Measurements from ENCODE around the gene RNF182. TPM values are rescaled to one million over a fixed set of nuclear protein-coding genes. Genes with fewer than 3 reads are reported as not detected.

The RNF182 gene
- polyA plus RNA-seq, 1 of the 3 experiments (the other 2 are of a cell fraction): 8.0 TPM

GRCh38 chr6:13916230-13916944, 8.4 kb upstream of the RNF182 start:
- Histone ChIP-seq H2AFZ (ENCODE audit: low read depth) (no peak overlapping the region), H3K9me3 (no peaks in the 10 kb centered on the region), H3K4me2 (no peak overlapping the region), H3K79me2 (ENCODE audit: insufficient read depth) (no peaks in the 10 kb centered on the region), H3K4me1 (ENCODE audit: control insufficient read depth in 1 of 2, insufficient read depth in 2 of 2, low read depth in 1 of 2, low read length in 1 of 2) (peaks cover 9 to 16% of the 10 kb centered on the region in 2 experiments; a peak in 2 of 4 replicates), H3K4me3 (ENCODE audit: low read depth in 2 of 2, low read length in 1 of 2) (no peak overlapping the region), H3K9me2 (no peaks in the 10 kb centered on the region), H3K27ac (ENCODE audit: low read depth in 2 of 2, low read length in 1 of 2) (no peak overlapping the region), H3K9ac (no peak overlapping the region), H4K20me1 (ENCODE audit: insufficient read depth) (no peaks in the 10 kb centered on the region), H3K27me3 (ENCODE audit: insufficient read depth) (no peaks in the 10 kb centered on the region), H3F3A (replicated peaks; ENCODE audit: insufficient read depth) (no peaks in the 10 kb centered on the region), H3K36me3 (replicated peaks in 1 of 2; ENCODE audit: control insufficient read depth in 1 of 2, insufficient read depth in 2 of 2, low read length in 1 of 2) (no peaks in the 10 kb centered on the region)
- DNase-seq: no peak
- ChIA-PET POLR2A (no interaction called here), CTCF (interaction anchor here (0.6 to 6.1 kb wide), 4 partner anchors 8 to 151 kb away, joined by 3 to 60 read pairs (median 6); no protein-coding TSS in a partner anchor)
- no peak for TF ChIP-seq RAD21 (IDR thresholded peaks at IDR 0.05; ENCODE audit: low read length)
- peak; percentile 11; the same call in 1 of the 2 replicates for TF ChIP-seq NFIC (IDR thresholded peaks at IDR 0.05; ENCODE audit: borderline replicate concordance)
- 96% methylated on average over 5 of the region's 5 CpGs for WGBS (ENCODE audit: low lambda C conversion rate)

- Histone ChIP-seq H4K20me1 (ENCODE audit: insufficient read depth) (no peaks in the 10 kb centered on the region), H3K4me1 (ENCODE audit: control insufficient read depth in 1 of 2, insufficient read depth in 2 of 2, low read depth in 1 of 2, low read length in 1 of 2) (peaks cover 9 to 16% of the 10 kb centered on the region in 2 experiments; a peak in 2 of 4 replicates), H3K27me3 (ENCODE audit: insufficient read depth) (no peaks in the 10 kb centered on the region), H3K9me3 (no peaks in the 10 kb centered on the region), H3K79me2 (ENCODE audit: insufficient read depth) (no peaks in the 10 kb centered on the region), H3K9me2 (no peaks in the 10 kb centered on the region), H3K9ac (no peak overlapping the region), H3F3A (replicated peaks; ENCODE audit: insufficient read depth) (no peaks in the 10 kb centered on the region), H3K27ac (ENCODE audit: low read depth in 2 of 2, low read length in 1 of 2) (no peak overlapping the region), H3K4me2 (no peak overlapping the region), H3K36me3 (replicated peaks in 1 of 2; ENCODE audit: control insufficient read depth in 1 of 2, insufficient read depth in 2 of 2, low read length in 1 of 2) (no peaks in the 10 kb centered on the region), H2AFZ (ENCODE audit: low read depth) (no peak overlapping the region), H3K4me3 (ENCODE audit: low read depth in 2 of 2, low read length in 1 of 2) (no peak overlapping the region)
- CTCF ChIA-PET: interaction anchor here (0.6 to 6.1 kb wide), 4 partner anchors 8 to 1724 kb away, joined by 3 to 60 read pairs (median 4); no protein-coding TSS in a partner anchor
- POLR2A ChIA-PET: no interaction called here
- no peak for DNase-seq
- 88% methylated on average over 1 of the region's 1 CpG for WGBS (ENCODE audit: low lambda C conversion rate)
- TF ChIP-seq USF2 (IDR thresholded peaks at IDR 0.05; ENCODE audit: borderline replicate concordance, low read depth, low read length) (no peak), IRF3 (IDR thresholded peaks at IDR 0.05; ENCODE audit: low read depth, low read length) (no peak), FOXM1 (IDR thresholded peaks at IDR 0.05; ENCODE audit: low read depth) (no peak), YY1 (IDR thresholded peaks at IDR 0.05; ENCODE audit: low read depth) (no peak), GABPA (IDR thresholded peaks at IDR 0.05; ENCODE audit: low read depth) (no peak), REST (IDR thresholded peaks at IDR 0.05; ENCODE audit: low read depth, low read length) (no peak), TEAD4 (IDR thresholded peaks at IDR 0.05; ENCODE audit: borderline replicate concordance, insufficient read depth) (no peak), NRF1 (IDR thresholded peaks at IDR 0.05; ENCODE audit: low read depth, low read length) (no peak), FOXJ3 (CRISPR knock-in tag; IDR thresholded peaks at IDR 0.05) (no peak), RCOR1 (IDR thresholded peaks at IDR 0.05; ENCODE audit: low read length) (no peak), CHD2 (IDR thresholded peaks at IDR 0.05; ENCODE audit: low read length, partially characterized antibody) (no peak)
Measured at GRCh38 chr6:13917141-13917540, 7.6 kb upstream of the RNF182 start.
